Fibroblast of skin of abdomen (primary cell): ENCODE results near the gene TNFRSF19.
A peak's percentile ranks its signal among the peaks of the same experiment; 100 is the strongest.

ENCODE experiments used
- DNase-seq: peaks from one replicate; pipeline ENCODE4 v3.0.0-alpha.2; 2013

The TNFRSF19 gene

GRCh38 chr13:23608138-23608537 lies 37.9 kb downstream of the TNFRSF19 start:
- no peak for DNase-seq

- DNase-seq = no peak
Measured at GRCh38 chr13:23608701-23609413, 38.6 kb downstream of the TNFRSF19 start.

GRCh38 chr13:23609414-23609760 lies 39.2 kb downstream of the TNFRSF19 start:
- DNase-seq = peak; percentile 64

GRCh38 chr13:23609874-23610576 lies 39.8 kb downstream of the TNFRSF19 start:
- no peak for DNase-seq

- peak; percentile 37 for DNase-seq
Measured at GRCh38 chr13:23610966-23611491, 40.8 kb downstream of the TNFRSF19 start.

GRCh38 chr13:23612182-23612581 lies 42.0 kb downstream of the TNFRSF19 start:
- no peak for DNase-seq

GRCh38 chr13:23612731-23613130 lies 42.5 kb downstream of the TNFRSF19 start:
- DNase-seq = no peak

GRCh38 chr13:23613596-23613995 lies 43.4 kb downstream of the TNFRSF19 start:
- DNase-seq = no peak

- DNase-seq = no peak
Measured at GRCh38 chr13:23615395-23616081, 45.3 kb downstream of the TNFRSF19 start.

- DNase-seq = no peak
Measured at GRCh38 chr13:23616228-23616627, 46.0 kb downstream of the TNFRSF19 start.

GRCh38 chr13:23617551-23618024 lies 47.4 kb downstream of the TNFRSF19 start:
- peak; percentile 82 for DNase-seq

GRCh38 chr13:23618341-23618740 lies 48.1 kb downstream of the TNFRSF19 start:
- DNase-seq = peak; percentile 97

- DNase-seq = no peak
Measured at GRCh38 chr13:23619068-23619855, 49.0 kb downstream of the TNFRSF19 start.

GRCh38 chr13:23620211-23620610 lies 50.0 kb downstream of the TNFRSF19 start:
- no peak for DNase-seq

- no peak for DNase-seq
Measured at GRCh38 chr13:23620613-23621315, 50.6 kb downstream of the TNFRSF19 start.

- DNase-seq = peak; percentile 81
Measured at GRCh38 chr13:23621316-23621645, 51.1 kb downstream of the TNFRSF19 start.

GRCh38 chr13:23622985-23623384 lies 52.8 kb downstream of the TNFRSF19 start:
- no peak for DNase-seq

- no peak for DNase-seq
Measured at GRCh38 chr13:23623394-23623793, 53.2 kb downstream of the TNFRSF19 start.

- no peak for DNase-seq
Measured at GRCh38 chr13:23626700-23627099, 56.5 kb downstream of the TNFRSF19 start.

- DNase-seq = no peak
Measured at GRCh38 chr13:23627410-23627809, 57.2 kb downstream of the TNFRSF19 start.

GRCh38 chr13:23628250-23628649 lies 58.0 kb downstream of the TNFRSF19 start:
- DNase-seq = no peak
